Endothelial cell of umbilical vein (primary cell): ENCODE measurements around the gene APOF. TPM values are rescaled to one million over a fixed set of nuclear protein-coding genes. Genes with fewer than 3 reads are reported as not detected.

Experiments used
- BruUV-seq: library from RNA; stranded (reverse); fragments of 400-500 nt; replicated peaks from 2 replicates; lab custom pipeline; 2021; lab: Mats Ljungman, UMichigan
- CTCF ChIA-PET: fragments of 300-600, 350-600 bp; sonication (Branson Sonifier 250); formaldehyde crosslinking; loops from one replicate; lab custom pipeline; 2021; ENCODE audit warnings: antibody characterized with exemption, inconsistent platforms; lab: Charles Lee
- POLR2A ChIA-PET: fragments of 300-600, 350-600 bp; sonication (Branson Sonifier 250); formaldehyde crosslinking; loops from one replicate; lab custom pipeline; 2021; ENCODE audit warnings: antibody characterized with exemption, inconsistent platforms; lab: Charles Lee
- DNase-seq: peaks from one replicate; pipeline ENCODE4 v3.0.0-alpha.2; 2011; ENCODE audit warnings: low read depth, low spot score
- FAIRE-seq: peaks from 2 replicates; lab custom pipeline; 2011; peaks lifted over from hg19 to GRCh38; lab: Jason Lieb, UNC
- H2AFZ ChIP-seq: 2 replicates; pipeline ENCODE4 v1.6.0; 2012; ENCODE audit warnings: low read depth, low read length, control low read depth, inconsistent platforms
- H3K27ac ChIP-seq: 2 replicates; pipeline ENCODE4 v1.5.1; 2011; ENCODE audit warnings: low read depth, mild to moderate bottlenecking, control low read depth, low read length, moderate library complexity; ENCODE audit not compliant: insufficient read depth
- H3K27me3 ChIP-seq, 2 experiments: 2 replicates each; pipeline versions ENCODE4 v1.6.0 to v1.6.1; 2011; ENCODE audit warnings: low read length in 2 of 2, mixed read lengths in 1 of 2; ENCODE audit not compliant: control insufficient read depth in 2 of 2, insufficient read depth in 2 of 2
- H3K36me3 ChIP-seq, 2 experiments: 2 replicates in 1 of 2; 3 replicates in 1 of 2; pipeline ENCODE4 v1.5.1; 2011; ENCODE audit warnings: low read length in 2 of 2, mild to moderate bottlenecking in 1 of 2, moderate library complexity in 1 of 2; ENCODE audit not compliant: control insufficient read depth in 2 of 2, insufficient read depth in 2 of 2; ENCODE audit errors: extremely low read depth in 1 of 2
- H3K4me1 ChIP-seq: 3 replicates; pipeline ENCODE4 v1.5.1; 2011; ENCODE audit warnings: mild to moderate bottlenecking, low read length; ENCODE audit not compliant: control insufficient read depth, insufficient read depth; ENCODE audit errors: extremely low read depth
- H3K4me2 ChIP-seq: 2 replicates; pipeline ENCODE4 v1.6.1; 2011; ENCODE audit warnings: low read length, control low read depth, mixed read lengths; ENCODE audit not compliant: insufficient read depth
- H3K4me3 ChIP-seq, 3 experiments: fragments of 200-600 bp in 1 of 3; sonication (generic), shearing (Covaris generic) in 1 of 3; replicated peaks in 1 of 3; 2 replicates each; pipeline ENCODE4 v1.5.1; 2011 to 2016; ENCODE audit warnings: control low read depth in 3 of 3, low read length in 3 of 3, mild to moderate bottlenecking in 2 of 3, inconsistent platforms in 1 of 3, low read depth in 1 of 3, moderate library complexity in 1 of 3; ENCODE audit not compliant: insufficient read depth in 1 of 3
- H3K79me2 ChIP-seq: 2 replicates; pipeline ENCODE4 v1.6.0; 2012; ENCODE audit warnings: low read length, inconsistent platforms; ENCODE audit not compliant: control insufficient read depth, insufficient read depth
- H3K9ac ChIP-seq: replicated peaks from 2 replicates; pipeline ENCODE3; 2011; ENCODE audit warnings: low read length, control low read depth; ENCODE audit not compliant: insufficient read depth; ENCODE audit errors: extremely low read depth
- H3K9me1 ChIP-seq: replicated peaks from 3 replicates; pipeline ENCODE4 v1.6.0; 2011; ENCODE audit warnings: mild to moderate bottlenecking, low read length; ENCODE audit not compliant: control insufficient read depth, insufficient read depth; ENCODE audit errors: extremely low read depth
- H3K9me3 ChIP-seq: replicated peaks from 2 replicates; pipeline ENCODE4 v1.5.1; 2012; ENCODE audit warnings: low read length, inconsistent platforms; ENCODE audit not compliant: control insufficient read depth, insufficient read depth
- H4K20me1 ChIP-seq: replicated peaks from 2 replicates; pipeline ENCODE3; 2011; ENCODE audit warnings: mild to moderate bottlenecking, low read length; ENCODE audit not compliant: control insufficient read depth, insufficient read depth; ENCODE audit errors: extremely low read depth
- CTCF ChIP-seq, 2 donors: IDR thresholded peaks; 1 replicate in 1 of 2; 2 replicates in 1 of 2; pipeline ENCODE4 v1.5.1; 2011; ENCODE audit warnings: low read length in 2 of 2, mild to moderate bottlenecking in 2 of 2, moderate library complexity in 2 of 2, control low read depth in 1 of 2, inconsistent platforms in 1 of 2, low read depth in 1 of 2; ENCODE audit not compliant: insufficient read depth in 1 of 2; ENCODE audit errors: extremely low read depth in 1 of 2
- EZH2 ChIP-seq: IDR thresholded peaks from 2 replicates; pipeline ENCODE4 v1.6.1; 2012; ENCODE audit warnings: borderline replicate concordance, low read depth, mild to moderate bottlenecking, moderate library complexity, low read length, inconsistent platforms; ENCODE audit not compliant: severe bottlenecking
- FOS ChIP-seq: IDR thresholded peaks from 2 replicates; pipeline ENCODE4 v1.6.1; 2011; ENCODE audit warnings: mild to moderate bottlenecking, low read length, moderate library complexity, borderline replicate concordance; ENCODE audit not compliant: insufficient read depth
- GATA2 ChIP-seq: IDR thresholded peaks from 2 replicates; pipeline ENCODE4 v1.7.0; 2011; ENCODE audit warnings: low read depth, mild to moderate bottlenecking, moderate library complexity, mixed read lengths, low read length; ENCODE audit not compliant: insufficient read length, insufficient read depth
- JUN ChIP-seq: IDR thresholded peaks from 2 replicates; pipeline ENCODE4 v1.6.1; 2011; ENCODE audit warnings: borderline replicate concordance, low read depth; ENCODE audit not compliant: insufficient read length, insufficient read depth
- MAX ChIP-seq: IDR thresholded peaks from 2 replicates; pipeline ENCODE4 v1.6.1; 2011; ENCODE audit not compliant: insufficient read depth, insufficient read length
- MYC ChIP-seq: IDR thresholded peaks from one replicate; pipeline ENCODE4 v1.6.1; 2011; ENCODE audit warnings: mild to moderate bottlenecking, low read depth, low read length
- POLR2A ChIP-seq: IDR thresholded peaks from 2 replicates; pipeline ENCODE4 v1.6.1; 2012; ENCODE audit warnings: low read depth, mild to moderate bottlenecking, control low read depth, low read length
- POLR2AphosphoS5 ChIP-seq: IDR thresholded peaks from 2 replicates; pipeline ENCODE4 v1.6.1; 2012; ENCODE audit warnings: low read depth, mild to moderate bottlenecking, control low read depth, low read length, moderate library complexity; ENCODE audit not compliant: insufficient read depth
- dilution Hi-C: fragments of 300-500 bp; cut with MboI; formaldehyde crosslinking; loops from one replicate; pipeline ENCODE4 v1.15.0; 2019; ENCODE audit warnings: low sequenced_read_pairs; ENCODE audit not compliant: extremely low pct_ligation_motif_present
- intact Hi-C: fragments of 100-400 bp; cut with micrococcal nuclease; formaldehyde crosslinking; loops from one replicate; pipeline ENCODE4 v1.10.0; 2022
- polyA plus RNA-seq, 4 experiments: library from polyadenylated mRNA; depleted of rRNA in 3 of 4; stranded (reverse) in 3 of 4; unstranded in 1 of 4; fragments of >200 nt; gene quantifications; 2 replicates each; pipeline versions ENCODE4 v1.2.1 to v1.2.3, GENCODE V29; 2011 to 2012; ENCODE audit warnings: missing spikeins in 1 of 4
- total RNA-seq: library from RNA; stranded (reverse); gene quantifications from 2 replicates; pipeline ENCODE4 v1.2.3, GENCODE V29; 2021

The APOF gene
- total and polyA plus RNA-seq, 2 donors (not counting 3 experiments of a cell fraction or from before 2014, with no cell fraction given) = not detected

GRCh38 chr12:56338308-56339157 is 24.1 kb downstream of the APOF start, which contains the start of gene IL23A:
Gene IL23A, plus strand, starts transcription at chr12:56338884. Its CDS starts 161 bp downstream, at chr12:56339045.
- peak within 1 kb of the TSS; percentile 28 for H2AFZ ChIP-seq
- no peaks in the 10 kb centered on the region for H3K79me2 ChIP-seq
- no peak within 1 kb of the TSS for H3K27ac ChIP-seq
- DNase-seq = peak; percentile 23
- TF ChIP-seq MAX = no peak
- no peak for TF ChIP-seq POLR2A
- no peak for TF ChIP-seq MYC
- TF ChIP-seq EZH2 = no peak
- no peak for TF ChIP-seq GATA2
- no peak for TF ChIP-seq FOS
- no peak for TF ChIP-seq POLR2AphosphoS5
- TF ChIP-seq CTCF (IDR thresholded peaks at IDR 0.05; ENCODE audit: extremely low read depth in 1 of 2, insufficient read depth in 1 of 2, low read depth in 1 of 2, low read length in 2 of 2) = no peak
- TF ChIP-seq JUN = no peak
- no peak for FAIRE-seq
- H3K9ac ChIP-seq = no peak within 1 kb of the TSS
- H3K4me3 ChIP-seq = no peak within 1 kb of the TSS
- no peak within 1 kb of the TSS for H3K4me2 ChIP-seq
- H3K4me1 ChIP-seq = peaks cover 7% of the 10 kb centered on the region
- H3K36me3 ChIP-seq = peaks cover 4 to 13% of the 10 kb centered on the region in 2 experiments
- H3K9me1 ChIP-seq = no peaks in the 10 kb centered on the region
- ChIA-PET CTCF (interaction anchor here (0.9 to 1.3 kb wide), 4 partner anchors 12 to 126 kb away, joined by 3 to 4 read pairs (median 3); partner anchors contain the start of gene CNPY2), POLR2A (no interaction called here)
- dilution Hi-C loops (no loop called here), intact Hi-C loops (no loop called here)
- no TSS peak for BruUV-seq
- no peaks in the 10 kb centered on the region for H3K9me3 ChIP-seq
- no peaks in the 10 kb centered on the region for H3K27me3 ChIP-seq
- no peaks in the 10 kb centered on the region for H4K20me1 ChIP-seq
